Fibroblast of lung (primary cell): Measurements from ENCODE around the gene LENG8.

ENCODE experiments used
- CTCF ChIP-seq, 2 donors: IDR thresholded peaks in 1 of 2; conservative IDR thresholded peaks in 1 of 2; 1 replicate in 1 of 2; 2 replicates in 1 of 2; pipeline ENCODE4 v1.5.1; 2011 to 2012; ENCODE audit warnings: low read length in 2 of 2, control low read depth in 1 of 2, inconsistent platforms in 1 of 2, low read depth in 1 of 2, mild to moderate bottlenecking in 1 of 2
- EZH2 ChIP-seq: IDR thresholded peaks from 2 replicates; pipeline ENCODE4 v1.5.1; 2012; ENCODE audit warnings: low read length, control low read depth, mild to moderate bottlenecking; ENCODE audit errors: missing control alignments

GRCh38 chr19:54448040-54448773, 792 bp upstream of the LENG8 start:
- TF ChIP-seq CTCF (conservative IDR thresholded peaks at IDR 0.05 in 1 of 2, IDR thresholded peaks at IDR 0.05 in 1 of 2; ENCODE audit: low read depth in 1 of 2, low read length in 2 of 2) (no peak), EZH2 (no peak)
